NCI-H226 (cell line): ENCODE measurements around the gene SND1.

Source experiments
- DNase-seq: peaks from one replicate; pipeline ENCODE4 v3.0.0-alpha.2; 2015

SND1 gene

DNA sequence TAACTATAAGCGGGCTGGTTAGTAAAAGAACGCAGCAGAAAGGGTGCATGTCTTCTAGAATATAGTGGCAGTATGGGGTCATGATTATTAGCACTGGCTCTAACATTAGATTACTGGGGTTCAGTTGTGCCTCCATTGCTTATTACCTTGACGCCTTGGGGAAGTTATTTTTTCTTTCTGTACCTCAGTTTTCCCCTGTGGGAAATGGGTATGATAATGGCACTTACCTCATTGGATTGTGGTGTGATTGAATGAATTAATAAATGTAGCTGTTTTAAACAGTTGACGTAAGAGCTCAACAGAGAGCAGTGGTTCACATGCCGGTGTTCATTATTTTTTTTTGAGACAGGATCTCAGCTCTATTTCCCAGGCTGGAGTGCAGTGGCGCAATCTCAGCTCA lies 262.7 kb downstream of the SND1 start:
- no peak for DNase-seq

DNA sequence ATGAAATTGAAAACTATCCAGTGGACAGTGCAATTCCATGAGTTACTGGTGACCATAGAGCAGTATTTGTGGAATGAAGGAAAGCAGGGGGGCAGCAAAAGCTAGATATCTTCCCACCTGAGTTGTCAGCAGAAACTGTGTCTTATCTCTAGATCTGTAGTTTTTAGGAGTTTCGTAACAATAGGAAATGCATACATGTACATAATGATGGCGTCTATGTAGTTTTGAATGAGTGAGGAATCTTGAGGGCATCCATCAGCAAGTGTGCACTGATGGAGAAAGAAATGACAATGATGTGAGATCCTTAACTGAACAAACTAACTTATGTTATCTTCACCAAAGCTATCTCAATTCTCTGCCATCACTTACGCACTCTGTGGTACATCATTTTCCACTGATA lies 264.7 kb downstream of the SND1 start:
- DNase-seq: no peak

DNA sequence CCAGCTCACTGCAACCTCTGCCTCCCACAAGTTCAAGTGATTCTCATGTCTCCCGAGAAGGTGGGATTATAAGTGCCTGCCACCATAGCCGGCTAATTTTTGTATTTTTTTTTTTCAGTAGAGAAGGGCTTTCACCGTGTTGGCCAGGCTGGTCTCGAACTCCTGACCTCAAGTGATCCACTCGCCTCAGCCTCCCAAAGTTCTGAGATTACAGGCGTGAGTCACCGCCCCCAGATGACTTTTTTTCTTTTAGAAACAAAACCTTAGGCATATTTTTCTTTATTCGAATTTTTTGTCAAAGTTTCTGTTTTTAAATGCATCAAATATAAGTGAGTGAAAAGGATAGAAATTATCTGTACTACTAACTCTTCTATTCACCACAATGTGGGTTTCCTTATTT lies 266.1 kb downstream of the SND1 start:
- peak; percentile 12 for DNase-seq

DNA sequence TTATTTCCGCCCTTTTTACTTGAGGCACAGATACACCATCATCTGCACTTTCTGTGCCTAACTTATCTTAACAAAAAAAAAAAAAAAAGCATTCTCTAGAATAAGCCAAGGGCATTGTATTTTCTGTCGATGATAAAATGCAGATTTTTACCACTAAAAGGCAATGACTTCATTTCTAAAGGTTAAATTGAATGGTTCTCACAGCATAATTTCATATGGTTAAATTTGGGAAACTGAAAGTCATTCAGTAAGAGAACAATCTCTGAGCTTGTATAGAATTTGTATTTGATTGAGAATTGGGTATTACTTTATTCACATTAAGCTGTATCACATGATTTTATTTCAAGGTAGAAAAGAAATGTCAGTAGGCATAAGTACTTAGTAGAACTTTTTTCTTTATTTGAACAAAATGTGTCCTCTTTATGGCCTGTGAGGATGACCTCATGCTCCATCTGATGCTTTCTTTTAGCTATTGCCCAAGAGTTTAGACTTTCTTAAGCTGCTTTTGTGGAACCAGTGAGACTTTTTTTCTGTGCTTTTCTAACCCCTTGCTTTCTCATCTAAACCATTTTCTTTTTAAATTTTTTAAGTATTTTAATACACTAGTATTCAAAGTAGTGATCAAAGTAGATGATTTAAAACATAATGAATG lies 268.9 kb downstream of the SND1 start:
- DNase-seq: peak; percentile 21

DNA sequence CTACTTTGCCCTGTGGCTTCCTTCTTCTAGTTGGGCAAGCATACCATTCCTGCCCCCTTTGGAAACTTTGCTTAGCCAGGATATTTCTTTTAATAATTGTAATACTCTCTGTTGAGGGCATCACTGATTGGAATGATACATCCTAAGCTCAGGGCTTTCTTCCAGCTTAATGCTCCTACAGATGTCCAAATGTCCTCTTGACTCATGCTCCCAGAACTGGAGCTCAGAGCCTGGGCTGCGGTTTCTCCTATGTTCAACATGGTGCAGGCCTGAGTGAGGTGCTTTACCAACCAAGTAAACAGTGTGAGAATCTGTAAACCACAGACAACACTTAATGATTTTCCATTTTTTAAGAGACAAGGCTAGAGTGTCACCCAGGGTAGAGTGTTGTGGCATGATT lies 270.7 kb downstream of the SND1 start:
- no peak for DNase-seq

DNA sequence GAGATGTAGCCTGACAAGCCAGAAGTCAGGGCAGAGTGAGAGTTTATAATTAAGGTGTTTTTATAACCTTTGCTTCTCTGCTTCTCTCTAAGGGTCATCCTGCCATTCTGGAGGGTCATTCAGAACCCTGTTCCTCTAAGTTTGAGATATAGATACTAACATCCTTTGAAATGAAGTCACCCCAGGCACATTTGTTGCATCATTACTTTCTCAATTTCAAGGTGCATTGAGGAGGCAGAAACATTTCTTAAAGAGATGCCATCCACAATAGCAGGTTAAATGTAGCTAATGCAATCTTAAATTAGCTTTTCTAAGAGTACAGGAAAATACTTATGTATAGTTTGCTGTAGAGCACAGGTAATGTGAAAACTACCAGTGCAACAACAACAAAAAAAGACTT lies 272.9 kb downstream of the SND1 start:
- no peak for DNase-seq

DNA sequence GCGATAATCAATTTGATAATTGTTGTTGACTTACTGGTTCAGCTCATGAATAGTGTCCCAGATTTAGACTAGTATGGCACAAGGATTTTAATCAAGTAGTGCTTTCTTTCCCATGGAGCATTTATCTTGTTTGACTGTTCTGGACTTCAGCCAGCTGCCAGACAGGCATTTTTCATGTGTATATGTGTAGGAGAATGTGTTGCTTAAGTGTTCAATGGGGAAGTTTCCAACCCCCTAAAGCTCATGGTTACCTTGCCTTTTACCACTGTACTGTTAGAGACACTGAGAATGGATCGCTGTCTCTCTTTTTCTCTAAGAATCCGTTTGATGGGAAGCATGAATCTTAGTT lies 275.3 kb downstream of the SND1 start:
- DNase-seq: peak; percentile 70

DNA sequence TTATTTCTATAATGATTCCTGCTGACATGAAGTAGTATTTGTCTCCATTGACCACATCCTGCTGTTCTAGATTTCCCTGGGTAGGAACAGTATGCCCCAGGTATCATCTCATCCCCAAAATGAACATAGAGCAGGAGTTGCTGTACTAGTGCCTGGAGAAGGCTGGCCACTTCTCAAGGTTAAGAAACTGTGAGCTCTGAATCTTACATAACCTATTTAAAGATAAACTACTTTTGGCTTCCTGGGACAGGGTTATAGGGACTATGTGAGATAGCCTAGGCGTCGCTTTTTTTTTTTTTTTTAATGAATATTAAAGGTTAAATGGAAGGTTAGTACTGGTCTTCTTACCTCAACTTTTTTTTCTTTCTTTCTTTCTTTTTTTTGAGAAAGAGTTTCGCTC lies 276.2 kb downstream of the SND1 start:
- DNase-seq: no peak

DNA sequence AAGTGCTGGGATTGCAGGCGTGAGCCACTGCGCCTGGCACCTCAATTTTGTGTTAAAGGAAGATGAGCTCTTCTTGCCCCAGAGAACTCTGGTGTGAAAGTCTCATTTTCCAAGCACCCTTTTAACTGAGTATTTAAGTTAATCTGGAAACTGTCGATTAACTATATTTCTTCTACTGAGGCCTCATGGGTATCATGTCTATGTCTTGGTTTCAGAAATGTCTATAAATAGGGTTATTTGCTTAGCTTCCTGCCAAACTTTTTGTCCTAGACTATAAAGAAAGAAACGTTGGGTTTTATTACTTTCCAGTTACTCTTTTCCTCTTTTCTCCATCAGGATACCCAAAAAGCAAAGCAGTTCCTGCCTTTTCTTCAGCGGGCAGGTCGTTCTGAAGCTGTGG lies 276.9 kb downstream of the SND1 start:
- DNase-seq: no peak

DNA sequence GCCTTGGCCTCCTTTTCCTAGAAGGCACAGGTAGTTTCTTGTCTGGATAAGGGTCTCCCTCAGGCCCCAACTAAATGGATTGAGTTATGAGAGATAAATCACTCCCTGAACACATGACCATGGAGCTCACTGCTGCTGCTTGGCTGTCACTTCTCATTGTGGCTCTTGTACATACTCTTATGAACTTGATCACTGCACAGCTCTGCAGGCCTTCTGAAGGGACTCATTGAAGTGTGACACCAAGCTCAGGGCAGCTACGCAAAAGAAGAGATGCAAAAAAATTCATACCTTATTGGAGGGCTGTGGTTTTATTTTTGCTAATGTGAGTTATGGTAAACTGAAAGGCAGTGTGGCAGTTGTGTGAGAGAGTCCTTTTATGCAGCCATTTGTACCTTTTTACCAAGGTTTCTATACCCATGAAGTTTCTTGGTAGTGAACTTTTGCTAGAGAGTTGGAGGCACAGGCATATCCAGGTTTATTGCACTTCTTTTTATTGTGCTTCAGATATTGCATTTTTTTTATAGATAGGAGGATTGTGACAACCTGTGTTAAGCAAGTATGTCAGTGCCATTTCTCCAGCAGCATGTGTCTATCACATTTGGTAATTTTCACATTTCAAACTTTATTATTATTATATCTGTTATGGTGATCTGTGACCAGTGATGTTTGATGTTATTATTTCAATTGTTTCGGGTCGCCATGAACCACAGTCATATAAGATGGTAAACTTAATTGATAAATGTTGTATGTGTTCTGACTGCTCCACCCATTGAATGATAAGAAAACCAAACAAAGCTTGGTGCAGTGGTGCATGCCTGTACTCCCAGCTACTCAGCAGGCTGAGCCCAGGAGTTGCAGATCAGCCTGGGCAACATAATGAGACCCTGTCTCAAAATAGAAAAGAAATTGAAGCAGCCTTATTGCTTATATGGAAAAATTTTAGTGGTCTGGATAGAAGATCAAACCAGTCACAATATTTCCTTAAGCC lies 278.6 kb downstream of the SND1 start:
- no peak for DNase-seq

DNA sequence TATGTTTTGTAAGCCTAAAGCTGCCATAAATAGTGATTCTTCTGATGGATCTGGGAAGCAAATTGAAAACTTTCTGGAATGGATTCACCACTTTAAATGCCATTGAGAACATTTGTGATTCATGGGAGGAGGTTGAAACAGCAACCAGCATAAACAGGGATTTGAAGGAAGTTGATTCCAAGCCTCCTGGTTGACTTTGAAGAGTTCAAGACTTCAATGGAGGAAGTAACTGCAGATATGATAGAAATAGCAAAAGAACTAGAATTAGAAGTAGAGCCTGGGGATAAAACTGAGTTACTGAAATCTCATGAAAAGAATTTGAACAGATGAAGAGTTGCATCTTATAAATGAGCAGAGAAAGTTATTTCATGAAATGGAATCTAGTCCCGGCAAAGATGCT lies 280.1 kb downstream of the SND1 start:
- no peak for DNase-seq

DNA sequence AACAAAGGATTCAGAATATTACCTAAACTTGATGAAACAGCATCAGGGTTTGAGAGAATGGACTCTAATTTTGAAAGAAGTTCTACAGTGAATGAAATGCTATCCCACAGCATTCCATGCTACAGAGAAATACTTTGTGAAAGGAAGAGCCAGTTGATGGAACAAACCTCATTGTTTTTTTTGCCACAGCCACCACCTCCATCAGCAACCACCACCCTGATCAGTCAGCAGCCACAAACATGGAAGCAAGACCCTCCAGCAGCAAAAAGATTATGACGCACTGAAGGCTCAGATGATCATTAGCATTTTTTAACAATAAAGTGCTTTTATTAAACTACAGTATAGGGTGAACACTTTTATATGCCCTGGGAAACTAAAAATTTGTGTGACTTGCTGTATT lies 280.5 kb downstream of the SND1 start:
- no peak for DNase-seq

DNA sequence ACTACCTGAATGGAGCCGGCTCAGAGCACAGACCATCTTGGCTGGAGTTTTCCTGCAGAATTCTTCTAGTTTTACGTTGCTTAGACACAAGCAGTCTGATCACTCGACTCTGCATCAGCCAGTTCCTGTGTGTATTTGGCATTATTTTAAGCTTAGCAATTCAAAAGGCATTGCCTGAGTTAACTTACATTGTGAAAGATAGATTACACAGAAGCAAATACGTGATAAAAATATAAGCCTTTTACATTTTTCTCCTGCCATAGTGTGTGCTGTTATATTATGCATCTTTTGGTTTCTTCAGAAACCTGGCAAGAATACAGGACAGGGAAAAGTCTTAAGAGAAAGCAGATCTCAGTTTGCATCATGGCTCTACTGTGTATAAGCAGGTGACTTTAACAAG lies 281.2 kb downstream of the SND1 start:
- no peak for DNase-seq

DNA sequence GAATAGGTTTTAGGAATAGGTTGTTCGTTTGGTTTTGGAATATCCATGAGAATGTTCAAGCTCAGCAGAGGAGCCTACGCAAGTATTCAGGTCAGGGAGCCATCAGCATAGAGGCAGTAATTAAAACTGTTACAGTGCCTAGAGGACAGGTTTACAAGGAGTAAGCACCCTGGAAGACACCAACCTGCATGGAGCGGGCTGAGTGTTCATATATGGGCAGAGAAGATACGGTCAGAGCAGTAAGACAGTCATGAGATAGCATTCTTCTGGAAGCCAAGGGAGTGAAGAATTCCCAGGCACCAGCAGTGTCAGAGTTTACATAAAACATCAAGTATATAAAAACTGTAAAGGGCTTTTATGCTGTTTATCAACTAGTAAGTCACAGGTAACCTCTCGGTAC lies 282.7 kb downstream of the SND1 start:
- DNase-seq: no peak

DNA sequence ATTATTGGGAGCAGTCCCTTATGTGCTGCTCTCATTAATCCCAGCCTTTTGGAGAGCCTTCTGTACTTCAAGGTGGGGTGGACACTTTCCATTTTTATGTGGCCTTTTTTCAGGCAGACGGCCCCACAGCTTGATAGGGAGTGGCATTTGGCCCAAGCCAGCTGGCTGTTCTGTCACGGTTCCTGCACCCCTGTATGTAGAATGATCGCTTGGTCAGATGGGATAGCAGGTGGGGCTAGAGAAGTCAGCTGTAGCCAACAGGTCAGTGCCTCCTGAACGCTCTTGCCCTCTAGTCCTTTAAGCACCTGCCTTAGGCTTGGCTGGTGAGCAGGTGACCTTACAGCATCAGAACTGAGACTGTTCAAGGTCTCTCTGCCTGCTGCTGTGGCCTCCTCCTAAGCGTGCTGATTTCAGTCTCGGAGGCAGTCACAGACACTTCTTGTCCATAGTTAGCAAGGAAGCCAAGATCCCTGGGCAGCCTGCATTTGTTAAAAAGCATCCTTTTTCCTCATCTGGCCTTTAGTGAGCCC lies 283.9 kb downstream of the SND1 start:
- DNase-seq: no peak

DNA sequence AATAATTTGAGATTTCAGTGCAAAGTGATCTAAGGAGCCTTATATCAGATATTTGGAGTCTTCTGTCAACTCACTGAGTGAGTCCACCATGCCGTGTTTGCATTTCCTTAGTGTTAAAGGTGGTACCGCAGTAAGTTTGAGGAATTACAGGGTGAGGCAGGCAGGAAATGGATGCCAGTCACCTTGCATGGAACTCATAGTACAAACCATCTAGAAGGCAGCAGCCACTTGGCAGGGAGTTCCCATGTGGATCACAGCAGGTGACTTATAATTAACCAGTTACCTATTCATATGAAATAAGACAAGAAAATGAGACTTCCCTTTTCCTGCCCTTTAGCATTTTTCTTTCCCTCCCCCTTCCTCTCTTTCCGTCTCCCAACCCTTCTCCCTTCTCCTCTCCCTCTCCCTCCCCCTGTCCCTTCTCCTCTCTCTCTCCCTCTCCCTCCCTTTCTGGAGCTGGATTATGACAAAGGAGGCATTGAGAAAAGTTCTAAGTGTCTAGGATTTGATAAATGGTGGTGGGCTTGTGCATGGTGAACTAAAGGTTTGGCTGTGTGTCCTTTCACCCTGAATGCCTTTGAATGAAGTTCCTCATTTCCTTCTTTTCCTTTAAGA lies 285.2 kb downstream of the SND1 start:
- DNase-seq: no peak

DNA sequence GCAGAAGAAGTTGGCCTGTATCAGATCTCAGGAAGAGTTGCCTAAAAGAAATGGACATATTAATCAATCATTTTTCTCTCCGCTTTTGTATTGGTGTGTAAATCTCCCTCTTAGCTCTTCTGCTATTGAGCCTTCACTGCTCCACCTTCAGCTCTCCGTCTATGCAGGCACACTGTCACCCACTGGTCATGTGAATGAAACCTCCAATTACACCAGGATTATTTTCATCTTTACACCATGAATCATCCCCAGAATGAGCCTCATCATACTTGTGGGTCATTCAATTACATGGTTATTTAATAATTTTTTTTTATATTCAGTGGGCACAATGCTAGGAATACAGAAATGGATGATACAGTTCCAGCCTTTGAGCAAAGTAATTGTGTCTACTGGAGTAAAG lies 286.6 kb downstream of the SND1 start:
- DNase-seq: peak; percentile 70

DNA sequence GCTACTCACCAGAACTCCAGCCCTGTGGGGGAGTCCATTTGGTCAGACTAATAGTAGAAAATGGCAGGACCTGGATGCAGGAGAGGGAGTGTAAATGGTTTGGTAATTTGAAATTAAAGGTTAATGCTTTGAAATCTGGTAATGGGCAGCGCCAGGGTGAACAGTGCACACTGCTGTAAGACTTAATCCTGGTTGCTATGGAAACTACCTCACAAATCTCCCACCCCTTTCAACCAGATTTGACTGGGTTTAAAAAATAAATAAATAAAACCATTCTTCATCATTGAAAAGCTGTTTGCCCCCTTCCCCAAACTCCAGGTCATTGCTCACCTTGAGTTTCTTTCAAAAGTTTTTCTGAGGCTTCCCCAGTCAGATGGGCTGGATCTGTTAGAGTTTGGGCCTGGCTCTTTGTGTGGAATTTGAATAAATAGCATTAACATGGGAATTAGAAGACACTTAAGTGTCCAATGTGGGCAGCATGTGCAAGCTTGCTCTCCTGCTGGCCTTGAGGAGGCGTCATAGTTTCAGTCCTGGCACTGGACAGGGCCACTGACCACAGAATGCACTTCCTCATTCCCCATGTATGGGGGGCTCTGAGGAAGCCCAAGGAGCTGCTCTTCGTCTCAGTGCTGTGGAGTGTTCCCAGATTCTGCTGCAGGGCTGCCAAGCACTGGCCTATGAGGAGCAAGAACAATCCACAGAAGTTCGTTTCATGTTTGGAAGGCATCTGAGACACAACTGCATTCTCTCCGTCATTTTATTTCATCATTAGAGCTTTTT lies 288.6 kb downstream of the SND1 start:
- DNase-seq: no peak

DNA sequence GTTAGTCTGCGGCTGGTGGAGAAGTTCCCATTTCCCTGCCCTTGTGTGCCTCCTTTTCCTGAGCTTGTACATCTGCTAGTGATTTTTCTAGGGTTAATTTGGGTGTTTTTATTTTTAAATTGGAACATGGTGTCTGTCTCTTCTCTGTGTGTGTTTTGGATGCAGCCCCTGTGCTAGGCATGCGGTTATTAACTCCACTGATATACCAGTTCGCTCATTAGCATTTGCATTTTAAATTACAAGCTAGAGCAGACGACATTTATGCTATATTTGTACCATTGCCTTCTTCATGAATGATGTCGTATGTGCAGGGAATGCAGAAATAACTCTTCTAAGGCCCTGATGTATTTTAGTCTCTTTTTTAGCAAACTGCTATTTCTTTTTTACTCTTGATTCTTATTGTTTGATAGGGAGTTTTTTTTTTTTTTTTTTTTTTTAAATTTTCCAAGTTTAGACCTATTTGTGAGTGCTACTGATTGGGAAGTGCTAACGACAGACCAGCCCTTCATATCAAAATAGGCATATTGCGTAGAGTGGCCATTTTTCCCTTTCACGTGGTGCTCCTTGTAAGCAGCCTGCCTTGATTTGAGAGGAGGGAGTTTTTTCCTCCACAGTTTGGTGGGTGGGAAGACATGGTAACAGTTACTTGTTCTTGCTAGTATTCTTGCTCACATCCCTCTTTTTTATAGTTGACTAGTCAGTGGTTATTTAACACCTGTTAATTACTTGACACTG lies 289.6 kb downstream of the SND1 start:
- no peak for DNase-seq

DNA sequence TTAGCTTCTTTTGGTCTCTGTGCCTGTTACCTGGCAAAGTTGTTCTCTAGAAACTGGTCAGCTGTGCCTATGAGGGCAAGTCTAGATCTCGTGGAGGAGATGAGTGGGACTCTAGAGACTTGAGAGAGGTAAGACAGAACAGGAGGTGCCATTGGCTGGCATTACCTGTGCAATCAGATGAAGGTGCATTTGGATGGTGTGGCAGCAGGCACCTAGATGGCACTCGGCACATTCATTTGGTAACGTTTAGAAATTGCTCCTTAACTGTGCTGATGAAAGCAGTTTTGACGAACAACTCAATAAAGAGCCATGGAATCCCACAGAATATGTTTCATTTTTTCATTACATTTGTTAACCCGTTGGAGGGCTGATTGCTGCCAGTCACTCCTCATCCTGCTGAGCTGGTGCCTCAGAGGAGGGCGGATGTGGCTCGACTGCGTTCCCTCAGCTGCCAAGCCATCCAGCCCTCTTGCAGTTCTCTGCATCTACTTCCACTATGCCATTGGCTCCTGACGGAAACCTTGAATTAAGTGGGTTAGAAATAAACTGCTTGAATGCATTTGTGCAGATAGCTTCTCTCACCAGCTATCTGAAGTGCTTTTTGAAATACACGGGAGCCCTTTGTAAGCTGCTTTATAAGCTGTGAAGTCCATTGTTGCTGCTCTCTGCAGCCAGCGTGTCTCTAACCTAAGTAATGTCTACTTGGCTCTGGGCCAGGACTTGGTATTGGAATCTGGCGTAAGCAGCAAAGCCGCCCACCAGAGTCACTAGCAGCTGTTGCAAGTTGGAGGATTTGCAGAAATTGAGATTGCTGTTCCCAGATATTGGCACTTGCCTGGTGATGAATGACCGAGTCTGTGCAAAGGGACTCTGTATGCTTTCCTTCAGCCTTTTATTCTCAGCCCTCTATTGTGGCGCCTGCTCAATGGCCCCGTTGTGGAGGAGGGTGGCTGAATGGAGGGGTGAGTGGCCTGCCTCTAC lies 291.8 kb downstream of the SND1 start:
- DNase-seq: no peak

DNA sequence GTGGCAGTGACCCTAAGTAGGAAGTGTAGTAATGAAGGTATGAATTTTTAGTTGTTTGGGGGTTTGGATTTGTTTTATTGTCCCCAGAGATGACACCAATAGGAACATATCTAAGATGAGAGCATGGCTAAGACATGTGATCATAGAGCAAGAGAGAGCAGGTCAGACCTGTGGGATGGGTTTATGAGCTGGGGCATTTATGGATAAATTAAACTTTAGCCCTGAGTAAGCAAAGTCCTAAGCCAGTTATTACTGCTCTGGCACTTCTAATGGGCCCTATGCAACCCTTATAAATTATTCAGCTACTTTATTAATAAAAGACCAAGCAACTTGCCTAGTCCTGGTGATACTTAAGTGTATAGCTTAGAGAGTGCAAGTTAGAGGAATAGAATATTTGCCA lies 294.1 kb downstream of the SND1 start:
- DNase-seq: no peak
